ENCODE data around the gene VARS1.
"Not testable (repeated sequence)": the region's sequence is repeated elsewhere in the genome, so short reads cannot be mapped to it uniquely, and the experiment has no call there.

The VARS1 gene

GRCh38 chr6:31794294-31794865, 1.2 kb downstream of the VARS1 start:
- DNase-seq (ENCODE audit: low read depth): no peak

DNA sequence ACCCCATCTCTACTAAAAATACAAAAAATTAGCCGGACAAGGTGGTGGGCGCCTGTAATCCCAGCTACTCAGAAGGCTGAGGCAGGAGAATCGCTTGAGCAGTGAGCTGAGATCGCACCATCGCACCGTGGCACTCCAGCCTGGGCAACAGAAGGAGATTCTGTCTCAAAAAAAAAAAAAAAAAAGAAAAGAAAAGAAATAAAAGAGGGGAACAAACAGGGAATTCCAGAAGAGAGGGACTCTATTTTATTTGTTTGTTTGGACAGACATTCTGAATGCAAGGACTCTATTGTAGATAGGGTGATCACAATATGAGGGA, 1.7 kb downstream of the VARS1 start:
- DNase-seq (ENCODE audit: low read depth): not testable (repeated sequence)

GRCh38 chr6:31792761-31793171, 2.8 kb downstream of the VARS1 start:
- no peak for DNase-seq (ENCODE audit: low read depth)

GRCh38 chr6:31792090-31792374, 3.5 kb downstream of the VARS1 start:
- no peak for DNase-seq (ENCODE audit: low read depth)

GRCh38 chr6:31791324-31792089, 4.0 kb downstream of the VARS1 start:
- DNase-seq (ENCODE audit: low read depth): no peak

- DNase-seq (ENCODE audit: low read depth): no peak
Observed at GRCh38 chr6:31785475-31785874, 10.1 kb downstream of the VARS1 start.

- DNase-seq (ENCODE audit: low read depth): no peak
Observed at GRCh38 chr6:31784098-31784925, 11.2 kb downstream of the VARS1 start.

DNA sequence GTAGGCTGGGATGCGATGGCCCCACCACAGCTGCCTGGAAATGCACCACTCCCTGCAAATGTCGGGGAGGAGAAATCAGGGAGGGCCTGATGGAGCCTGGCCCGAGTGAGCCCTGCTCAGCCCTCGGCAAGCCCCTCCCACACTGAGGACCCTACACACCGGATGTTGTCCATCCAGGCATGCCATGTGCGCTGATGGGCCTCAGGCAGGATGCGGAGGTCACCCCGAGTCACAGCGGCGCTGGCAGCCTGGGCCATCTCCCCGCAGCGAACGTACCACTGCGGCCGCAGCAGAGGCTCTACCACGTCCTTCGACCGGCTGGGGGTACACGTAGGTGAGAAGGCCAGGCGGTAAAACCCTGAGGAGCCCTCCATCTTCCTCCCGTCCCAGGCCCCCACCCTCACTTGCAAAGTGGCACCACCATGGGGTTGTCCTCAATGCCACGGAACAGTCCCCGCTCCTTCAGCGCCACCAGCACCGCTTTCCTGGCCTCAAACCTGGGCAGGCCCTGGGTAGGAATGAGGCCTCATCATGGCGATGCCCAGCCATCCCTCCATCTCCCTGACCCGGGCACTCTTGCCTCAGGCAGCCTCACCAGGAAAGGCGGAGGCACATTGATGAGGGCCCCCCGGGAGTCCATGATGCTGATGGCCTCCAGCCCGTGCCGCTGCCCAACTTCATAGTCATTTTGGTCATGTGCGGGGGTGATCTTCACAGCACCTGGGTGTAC, 13.3 kb downstream of the VARS1 start:
- no peak for DNase-seq (ENCODE audit: low read depth)

GRCh38 chr6:31781244-31782125, 14.1 kb downstream of the VARS1 start:
- DNase-seq (ENCODE audit: low read depth): no peak

- DNase-seq (ENCODE audit: low read depth): no peak
Observed at GRCh38 chr6:31780507-31781243, 14.9 kb downstream of the VARS1 start.

DNA sequence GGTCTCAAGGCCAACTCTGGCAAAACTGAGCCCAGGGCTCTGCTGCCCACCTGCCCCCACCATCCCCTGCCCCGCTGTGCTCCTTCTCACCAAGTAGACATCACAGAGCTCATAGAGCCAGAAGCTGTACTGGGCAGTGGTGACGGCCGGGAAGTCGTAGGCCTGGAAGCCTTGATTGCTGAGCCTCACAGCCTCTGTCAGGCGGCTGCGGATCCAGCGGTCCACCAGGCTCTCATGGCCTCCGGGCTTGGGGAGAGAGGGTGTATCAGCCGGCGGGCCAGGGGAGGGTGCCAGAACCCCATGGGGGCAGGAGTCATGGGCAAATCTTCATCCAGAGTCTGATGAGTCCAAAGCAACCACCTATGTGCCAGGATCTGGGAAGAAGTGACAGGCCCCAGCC, 15.6 kb downstream of the VARS1 start:
- no peak for DNase-seq (ENCODE audit: low read depth)

- no peak for DNase-seq (ENCODE audit: low read depth)
Observed at GRCh38 chr6:31778999-31779885, 16.3 kb downstream of the VARS1 start.

DNA sequence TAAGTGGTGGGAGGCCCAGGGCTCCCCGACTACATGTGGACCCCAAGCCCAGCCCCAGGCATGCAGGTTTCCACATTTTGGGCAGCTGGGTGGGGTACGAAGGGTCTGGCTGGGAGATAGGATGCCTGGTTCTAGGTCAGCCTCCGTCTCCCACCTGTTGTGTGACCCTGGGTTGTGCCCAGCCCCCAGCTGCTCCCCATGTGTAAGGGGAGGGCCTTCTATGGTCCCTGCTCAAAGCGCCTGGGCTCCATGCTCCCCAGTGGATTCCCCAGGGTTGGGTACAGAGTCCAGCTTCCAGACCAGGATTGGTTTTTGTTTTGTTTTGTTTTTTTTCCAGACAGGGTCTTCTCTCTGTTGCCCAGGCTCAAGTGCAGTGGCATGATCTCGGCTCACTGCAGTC, 17.4 kb downstream of the VARS1 start:
- no peak for DNase-seq (ENCODE audit: low read depth)

GRCh38 chr6:31777667-31778050, 17.9 kb downstream of the VARS1 start:
- no peak for DNase-seq (ENCODE audit: low read depth)

GRCh38 chr6:31776989-31777666, 18.4 kb downstream of the VARS1 start, which contains the start of gene VWA7:
VWA7 (minus strand) TSS chr6:31777328; CDS start chr6:31776779, 549 bp downstream.
- no peak for DNase-seq (ENCODE audit: low read depth)

- DNase-seq (ENCODE audit: low read depth): no peak
Observed at GRCh38 chr6:31776485-31776988, 19.0 kb downstream of the VARS1 start.

DNA sequence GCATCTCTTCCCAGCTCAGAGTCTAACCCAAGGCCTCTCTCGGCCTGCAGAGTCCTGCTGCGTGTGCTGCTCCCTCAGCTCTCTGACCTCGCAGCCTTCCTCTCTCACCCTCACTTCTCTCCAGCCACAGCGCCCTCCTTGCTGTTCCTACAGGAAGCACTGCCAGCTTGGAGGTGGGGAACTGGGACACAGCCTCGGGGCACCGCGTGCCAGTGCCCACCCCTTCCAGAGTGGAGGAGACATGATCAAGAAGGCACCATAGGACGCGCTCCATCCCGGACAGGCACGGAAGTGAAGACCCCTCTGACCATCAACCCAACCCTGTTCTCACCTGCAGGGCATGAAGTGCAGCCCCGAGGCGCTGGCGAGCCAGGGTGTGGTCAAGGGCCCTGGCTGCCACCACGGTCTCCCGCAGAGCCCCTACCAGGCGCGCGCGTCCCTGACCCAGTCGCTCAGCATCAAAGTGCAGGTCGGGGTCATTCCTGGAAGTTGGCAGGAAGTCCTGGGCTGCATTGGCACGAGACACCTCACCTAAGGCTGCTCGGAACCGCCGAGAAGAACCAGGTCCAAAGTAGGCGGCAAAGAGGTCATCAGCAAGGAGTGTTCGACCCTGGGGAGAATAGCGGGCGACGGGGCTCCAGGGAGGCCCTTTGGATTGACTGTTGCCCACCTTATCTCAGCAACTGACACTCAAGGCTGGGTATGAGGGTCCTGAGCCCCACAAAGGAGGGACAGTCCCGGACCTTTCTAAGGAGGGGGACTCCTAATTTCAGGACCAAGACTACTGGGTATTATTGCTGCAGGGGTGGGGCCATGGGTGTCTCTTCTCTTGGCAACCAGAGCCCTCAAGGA, 19.7 kb downstream of the VARS1 start:
- no peak for DNase-seq (ENCODE audit: low read depth)

GRCh38 chr6:31775184-31775583, 20.4 kb downstream of the VARS1 start:
- no peak for DNase-seq (ENCODE audit: low read depth)

Data from GM04503 (cell line).